ENCODE results near the gene DNAJC17. TPM values are rescaled to one million over a fixed set of nuclear protein-coding genes. Genes with fewer than 3 reads are reported as not detected.
A peak's percentile ranks its signal among the peaks of the same experiment; 100 is the strongest.

The DNAJC17 gene
- total and polyA plus RNA-seq, 4 donors: 10.0 to 32.5 (median 19.9) TPM

GRCh38 chr15:40754883-40755811 is 52.1 kb downstream of the DNAJC17 start, which contains the start of gene RMDN3:
TSS of gene RMDN3 (minus strand) at chr15:40755254. CDS start at chr15:40754783, 471 bp downstream.
- 1% methylated on average over 66 of the region's 66 CpGs for WGBS
- TF ChIP-seq EGR1 (IDR thresholded peaks at IDR 0.05; ENCODE audit: low read depth in 2 of 2) (no peak), NR2F2 (IDR thresholded peaks at IDR 0.05) (no peak), RXRA (IDR thresholded peaks at IDR 0.05) (peak in 1 of 2 donors; percentile 19), GABPA (IDR thresholded peaks at IDR 0.05 in 1 of 2, conservative IDR thresholded peaks at IDR 0.05 in 1 of 2) (peak in 1 of 2 donors; percentile 50), JUND (IDR thresholded peaks at IDR 0.05) (no peak), CTCF (IDR thresholded peaks at IDR 0.05; ENCODE audit: low read depth, low read length, missing input control) (no peak), FOXA2 (IDR thresholded peaks at IDR 0.05) (no peak), TAF1 (conservative IDR thresholded peaks at IDR 0.05) (no peak), HNF4A (conservative IDR thresholded peaks at IDR 0.05) (no peak), HNF4G (IDR thresholded peaks at IDR 0.05) (no peak), REST (IDR thresholded peaks at IDR 0.05) (no peak), RAD21 (IDR thresholded peaks at IDR 0.05) (peak in 1 of 2 donors; percentile 22), ATF3 (IDR thresholded peaks at IDR 0.05) (no peak), SP1 (IDR thresholded peaks at IDR 0.05) (peak; percentile 78), FOXA1 (IDR thresholded peaks at IDR 0.05) (no peak), YY1 (IDR thresholded peaks at IDR 0.05) (peak; percentile 77)
- TF ChIP-seq, protein P1, sequence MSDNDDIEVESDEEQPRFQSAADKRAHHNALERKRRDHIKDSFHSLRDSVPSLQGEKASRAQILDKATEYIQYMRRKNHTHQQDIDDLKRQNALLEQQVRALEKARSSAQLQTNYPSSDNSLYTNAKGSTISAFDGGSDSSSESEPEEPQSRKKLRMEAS (IDR thresholded peaks at IDR 0.05): peak; percentile 17
- TF ChIP-seq, protein P2, sequence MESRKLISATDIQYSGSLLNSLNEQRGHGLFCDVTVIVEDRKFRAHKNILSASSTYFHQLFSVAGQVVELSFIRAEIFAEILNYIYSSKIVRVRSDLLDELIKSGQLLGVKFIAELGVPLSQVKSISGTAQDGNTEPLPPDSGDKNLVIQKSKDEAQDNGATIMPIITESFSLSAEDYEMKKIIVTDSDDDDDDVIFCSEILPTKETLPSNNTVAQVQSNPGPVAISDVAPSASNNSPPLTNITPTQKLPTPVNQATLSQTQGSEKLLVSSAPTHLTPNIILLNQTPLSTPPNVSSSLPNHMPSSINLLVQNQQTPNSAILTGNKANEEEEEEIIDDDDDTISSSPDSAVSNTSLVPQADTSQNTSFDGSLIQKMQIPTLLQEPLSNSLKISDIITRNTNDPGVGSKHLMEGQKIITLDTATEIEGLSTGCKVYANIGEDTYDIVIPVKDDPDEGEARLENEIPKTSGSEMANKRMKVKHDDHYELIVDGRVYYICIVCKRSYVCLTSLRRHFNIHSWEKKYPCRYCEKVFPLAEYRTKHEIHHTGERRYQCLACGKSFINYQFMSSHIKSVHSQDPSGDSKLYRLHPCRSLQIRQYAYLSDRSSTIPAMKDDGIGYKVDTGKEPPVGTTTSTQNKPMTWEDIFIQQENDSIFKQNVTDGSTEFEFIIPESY (IDR thresholded peaks at IDR 0.05): no peak
- Histone ChIP-seq H3K27me3 (ENCODE audit: control insufficient read depth in 4 of 4, insufficient read depth in 4 of 4, low read length in 3 of 4) (no peaks in the 10 kb centered on the region), H3K27ac (ENCODE audit: low read depth in 1 of 2, low read length in 2 of 2) (peak within 1 kb of the TSS; percentile 81 to 85), H3K4me3 (ENCODE audit: low read depth in 1 of 3, low read length in 3 of 3) (peak within 1 kb of the TSS; percentile 64 to 96 (median 77)), H3K4me1 (ENCODE audit: control insufficient read depth in 4 of 4, insufficient read depth in 4 of 4, low read length in 3 of 4) (peaks cover 3 to 19% (median 12%) of the 10 kb centered on the region in 4 donors), H3K9ac (ENCODE audit: low read depth in 1 of 2, low read length in 2 of 2) (peak within 1 kb of the TSS; percentile 81 to 87), H3K9me3 (ENCODE audit: control insufficient read depth in 4 of 4, low read length in 3 of 4) (no peaks in the 10 kb centered on the region), H3K36me3 (ENCODE audit: control insufficient read depth in 4 of 4, insufficient read depth in 3 of 4, low read depth in 1 of 4, low read length in 3 of 4) (peaks cover 0 to 26% (median 16%) of the 10 kb centered on the region in 4 donors)
- DNase-seq (ENCODE audit: low spot score): peak; percentile 96

Data from liver (tissue), 9 donors.